GM12878 (cell line): ENCODE results near the gene ISLR2. TPM values are rescaled to one million over a fixed set of nuclear protein-coding genes. Genes with fewer than 3 reads are reported as not detected.

Experiments used
- CEBPB ChIP-seq, 2 experiments: fragments of 150-350 bp in 1 of 2; IDR thresholded peaks; 2 replicates each; pipeline ENCODE4 v1.6.1; 2012 to 2014; ENCODE audit warnings: low read depth in 2 of 2, low read length in 2 of 2, borderline replicate concordance in 1 of 2, inconsistent platforms in 1 of 2
- CEBPZ ChIP-seq: fragments of 150-350 bp; IDR thresholded peaks from 2 replicates; pipeline ENCODE4 v1.6.1; 2016; ENCODE audit warnings: low read depth, low read length
- CREB1 ChIP-seq: IDR thresholded peaks from 2 replicates; pipeline ENCODE4 v1.6.1; 2012; ENCODE audit warnings: low read depth, mild to moderate bottlenecking, inconsistent platforms
- ETV6 ChIP-seq, 2 experiments: fragments of 450-650 bp in 1 of 2; IDR thresholded peaks in 1 of 2; conservative IDR thresholded peaks in 1 of 2; 2 replicates each; pipeline ENCODE4 v1.6.1; 2014; ENCODE audit warnings: antibody characterized with exemption in 1 of 2, borderline replicate concordance in 1 of 2, low read depth in 1 of 2, mild to moderate bottlenecking in 1 of 2, moderate library complexity in 1 of 2
- FOS ChIP-seq: IDR thresholded peaks from 3 replicates; pipeline ENCODE4 v1.6.1; 2011; ENCODE audit warnings: borderline replicate concordance; ENCODE audit not compliant: insufficient read length; ENCODE audit errors: extremely low read depth
- HDGF ChIP-seq: fragments of 450-650 bp; IDR thresholded peaks from 2 replicates; pipeline ENCODE4 v1.6.1; 2016; ENCODE audit warnings: antibody characterized with exemption
- JUND ChIP-seq: IDR thresholded peaks from 2 replicates; pipeline ENCODE4 v1.6.1; 2012; ENCODE audit warnings: low read depth, mild to moderate bottlenecking, low read length, improper control_type of control experiment, moderate library complexity
- LARP7 ChIP-seq: fragments of 450-650 bp; IDR thresholded peaks from 2 replicates; pipeline ENCODE4 v1.6.1; 2017; ENCODE audit warnings: mild to moderate bottlenecking
- NFXL1 ChIP-seq: fragments of 450-650 bp; IDR thresholded peaks from 2 replicates; pipeline ENCODE4 v1.6.1; 2017; ENCODE audit warnings: antibody characterized with exemption, mild to moderate bottlenecking, borderline replicate concordance
- POLR2AphosphoS5 ChIP-seq: IDR thresholded peaks from 2 replicates; pipeline ENCODE4 v1.6.1; 2011; ENCODE audit warnings: mild to moderate bottlenecking, low read length, inconsistent platforms
- SREBF1 ChIP-seq: IDR thresholded peaks from 2 replicates; pipeline ENCODE4 v1.6.1; 2012; ENCODE audit warnings: mild to moderate bottlenecking, low read length
- SUZ12 ChIP-seq: fragments of 200-600 bp; sonication (generic); IDR thresholded peaks from one replicate; pipeline ENCODE4 v1.6.1; 2018; ENCODE audit warnings: antibody characterized with exemption, mild to moderate bottlenecking; ENCODE audit not compliant: unreplicated experiment
- ZNF592 ChIP-seq: fragments of 450-650 bp; IDR thresholded peaks from 2 replicates; pipeline ENCODE4 v1.6.1; 2017; ENCODE audit warnings: mild to moderate bottlenecking, moderate library complexity
- ZNF687 ChIP-seq: fragments of 450-650 bp; IDR thresholded peaks from 2 replicates; pipeline ENCODE4 v1.6.1; 2017; ENCODE audit warnings: mild to moderate bottlenecking, moderate library complexity
- polyA plus RNA-seq, 11 experiments: library from polyadenylated mRNA; depleted of rRNA in 4 of 11; unstranded in 6 of 11; stranded (reverse) in 5 of 11; fragments of >200 nt; fragmentation: Nextera tagmentation in 4 of 11; fragmentation: Illumina TruSeq in 1 of 11; extraction: Ambion mirVana in 4 of 11; extraction: Trizol in 1 of 11; gene quantifications; 1 replicate in 1 of 11; 2 replicates in 10 of 11; pipeline versions ENCODE4 v1.2.1 to v1.2.3, GENCODE V29; 2011 to 2016; ENCODE audit warnings: inconsistent platforms in 2 of 11, missing spikeins in 2 of 11, low read depth in 1 of 11
- total RNA-seq, 4 experiments: library from RNA; depleted of rRNA in 3 of 4; stranded (reverse); fragments of >200 nt in 3 of 4; fragmentation: Illumina TruSeq in 1 of 4; extraction: Trizol in 1 of 4; gene quantifications; 2 replicates each; pipeline versions ENCODE4 v1.2.1 to v1.2.3, GENCODE V29; 2013 to 2021

The ISLR2 gene
- total and polyA plus RNA-seq, 10 of the 15 experiments (the other 5 are each of a cell fraction or from before 2014, with no cell fraction given), result 0.04 to 0.21 (median 0.07) TPM; not detected in 4

DNA sequence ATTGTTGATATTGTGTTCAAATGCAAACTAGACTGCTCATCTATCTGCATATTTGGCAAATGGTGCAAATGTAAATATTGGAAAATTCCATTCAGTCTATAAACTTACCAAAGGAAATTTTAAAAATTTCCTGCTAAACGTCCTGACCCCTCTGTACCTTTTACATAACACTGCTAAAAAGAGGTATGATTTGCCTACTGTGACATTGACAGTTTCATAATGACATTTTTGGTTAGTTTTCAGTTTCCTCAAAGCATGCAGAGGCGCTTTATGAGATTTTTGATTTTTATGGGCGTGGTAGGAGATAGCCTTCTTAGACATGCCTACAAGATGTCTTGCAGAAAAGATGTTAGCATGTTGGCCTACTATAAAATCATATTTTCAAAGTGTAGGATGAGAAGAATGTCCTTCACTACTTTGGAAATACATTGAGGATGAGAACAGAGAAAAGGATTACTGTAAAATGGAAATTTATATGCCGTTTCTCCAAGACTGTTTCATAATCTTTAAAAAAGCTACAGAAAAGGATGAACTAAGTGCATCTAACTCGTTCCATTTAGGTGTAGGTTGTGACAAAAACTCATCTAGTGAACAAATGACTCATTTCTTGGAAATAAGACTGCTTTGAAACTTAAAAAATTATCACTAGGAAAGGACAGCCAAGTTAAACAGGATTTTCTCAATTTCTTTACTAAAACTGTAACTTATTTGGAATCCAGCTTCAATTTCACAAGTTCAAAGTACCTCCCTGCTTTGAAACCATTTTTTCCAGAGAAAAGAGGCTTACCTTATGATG lies 28.7 kb downstream of the ISLR2 start (continued):
- TF ChIP-seq CEBPZ (no peak), FOS (no peak), ETV6 (conservative IDR thresholded peaks at IDR 0.05 in 1 of 2, IDR thresholded peaks at IDR 0.05 in 1 of 2; ENCODE audit: borderline replicate concordance in 1 of 2, low read depth in 1 of 2) (peak in 1 of 2 experiments; percentile 28; a peak in 1 of 4 replicates), HDGF (no peak), SREBF1 (no peak), NFXL1 (no peak), ZNF592 (no peak), ZNF687 (no peak), SUZ12 (no peak), LARP7 (no peak), JUND (no peak), CREB1 (peak; percentile 66; the same call in 1 of the 2 replicates), POLR2AphosphoS5 (no peak), CEBPB (IDR thresholded peaks at IDR 0.05; ENCODE audit: borderline replicate concordance in 1 of 2, low read depth in 2 of 2, low read length in 2 of 2) (no peak)
